ENCODE data around the gene CNTNAP2. TPM values are rescaled to one million over a fixed set of nuclear protein-coding genes. Genes with fewer than 3 reads are reported as not detected.

Gene CNTNAP2
- total and polyA plus RNA-seq, 2 of the 4 experiments (the other 2 are of a cell fraction) = not detected

- ChIA-PET CTCF (no interaction called here), POLR2A (ENCODE audit: unreplicated experiment) (no interaction called here)
- in situ Hi-C loops (cut with MboI; ENCODE audit: low sequenced_read_pairs) (no loop called here), intact Hi-C loops (cut with micrococcal nuclease) (no loop called here), dilution Hi-C loops (cut with HindIII; ENCODE audit: low sequenced_read_pairs, unreplicated experiment) (no loop called here)
- H4K20me1 ChIP-seq (ENCODE audit: insufficient read depth, low read length) = no peaks in the 10 kb centered on the region
- peaks cover 14% of the 10 kb centered on the region for H3K9me3 ChIP-seq (ENCODE audit: control insufficient read depth, insufficient read depth, low read length)
- H3K4ac ChIP-seq (ENCODE audit: low read depth, low read length) = no peak overlapping the region
- no peaks in the 10 kb centered on the region for H3K4me1 ChIP-seq (ENCODE audit: control insufficient read depth, insufficient read depth, low read length)
- H3K4me3 ChIP-seq (ENCODE audit: insufficient read depth, low read depth, low read length) = no peak overlapping the region
- H2AK9ac ChIP-seq (replicated peaks; ENCODE audit: low read depth, low read length, poor library complexity) = no peak overlapping the region
- no peak overlapping the region for H3K23ac ChIP-seq (ENCODE audit: low read depth, low read length)
- no peak overlapping the region for H3K18ac ChIP-seq (ENCODE audit: low read depth, low read length)
- no peaks in the 10 kb centered on the region for H3K79me1 ChIP-seq (ENCODE audit: low read depth in 1 of 2, low read length in 2 of 2)
- H3K4me2 ChIP-seq (ENCODE audit: low read depth, low read length) = no peak overlapping the region
- H3K9me1 ChIP-seq (ENCODE audit: insufficient read depth, low read length) = no peaks in the 10 kb centered on the region
- ATAC-seq (ENCODE audit: low read depth) (no peak), DNase-seq (no peak)
- H2AFZ ChIP-seq (replicated peaks; ENCODE audit: low read length, poor library complexity) = no peak overlapping the region
- H2BK15ac ChIP-seq (ENCODE audit: low read depth, low read length) = no peak overlapping the region
- no peak overlapping the region for H3K14ac ChIP-seq (replicated peaks; ENCODE audit: low read depth, low read length)
- H4K91ac ChIP-seq (ENCODE audit: insufficient read depth, low read depth, low read length) = no peak overlapping the region
- H2AK5ac ChIP-seq (ENCODE audit: low read depth, low read length) = no peak overlapping the region
- no CpG with 5 or more reads among the region's 3 CpGs for WGBS, 2 experiments (ENCODE audit: extremely low coverage in 2 of 2, insufficient read length in 1 of 2)
- H3K27me3 ChIP-seq (ENCODE audit: control insufficient read depth, insufficient read depth, low read length) = no peaks in the 10 kb centered on the region
- H4K8ac ChIP-seq (ENCODE audit: low read depth in 2 of 2, low read length in 2 of 2) = no peak overlapping the region
- no peak overlapping the region for H4K5ac ChIP-seq (ENCODE audit: low read depth, low read length)
- no peak overlapping the region for H2BK20ac ChIP-seq (ENCODE audit: low read depth, low read length)
- no peak overlapping the region for H3K56ac ChIP-seq (ENCODE audit: extremely low read depth, insufficient read depth, low read length)
- H2BK5ac ChIP-seq (ENCODE audit: low read depth, low read length, poor library complexity, severe bottlenecking) = no peak overlapping the region
- no peak overlapping the region for H3K27ac ChIP-seq (ENCODE audit: insufficient read depth, low read length)
- no peak overlapping the region for H2BK120ac ChIP-seq (ENCODE audit: low read depth, low read length)
- H3K36me3 ChIP-seq (ENCODE audit: control insufficient read depth, insufficient read depth, low read length) = no peaks in the 10 kb centered on the region
- BruUV-seq (replicated peaks) = no TSS peak
- TF ChIP-seq RAD21 (IDR thresholded peaks at IDR 0.05; ENCODE audit: low read length) (no peak), POLR2A (IDR thresholded peaks at IDR 0.05; ENCODE audit: low read depth, low read length) (no peak), USF2 (IDR thresholded peaks at IDR 0.05; ENCODE audit: low read depth, low read length) (no peak), RCOR1 (IDR thresholded peaks at IDR 0.05; ENCODE audit: insufficient replicate concordance, low read length) (no peak), CEBPB (IDR thresholded peaks at IDR 0.05; ENCODE audit: low read depth, low read length) (no peak)
- no peak overlapping the region for H3K9ac ChIP-seq (ENCODE audit: low read depth, low read length)
These were observed 2096.1 kb downstream of the CNTNAP2 start for GRCh38 chr7:148212731-148213130.
